ENCODE data around the gene PKP3. TPM values are rescaled to one million over a fixed set of nuclear protein-coding genes. Genes with fewer than 3 reads are reported as not detected.

The PKP3 gene
- total and polyA plus RNA-seq, 12 donors, result 0.13 to 3.0 (median 0.72) TPM

- TF ChIP-seq CTCF (IDR thresholded peaks at IDR 0.05), result no peak
- peak in 1 of 2 donors; percentile 5 for DNase-seq
- Histone ChIP-seq H3K36me3 (no peaks in the 10 kb centered on the region), H3K4me3 (peak overlapping the region in 3 of 10 donors; percentile 2 to 24 (median 8)), H3K9me3 (no peaks in the 10 kb centered on the region), H3K27ac (peak overlapping the region in 1 of 10 donors; percentile 20), H3K27me3 (peaks cover 9 to 37% (median 32%) of the 10 kb centered on the region in 7 donors), H3K4me1 (peaks cover 0 to 35% (median 12%) of the 10 kb centered on the region in 9 donors)
- 48 to 59% methylated on average over 13 of the region's 14 CpGs for WGBS, 2 donors
- ATAC-seq, result no peak
- intact Hi-C loops (cut with DNase I), result no loop called here
Observed at GRCh38 chr11:413120-414081, 19.4 kb downstream of the PKP3 start.

- Histone ChIP-seq H3K27me3 (peaks cover 9 to 47% (median 37%) of the 10 kb centered on the region in 7 donors), H3K27ac (peak overlapping the region in 9 of 10 donors; percentile 43 to 87 (median 79)), H3K9me3 (no peaks in the 10 kb centered on the region), H3K4me1 (peaks cover 0 to 35% (median 12%) of the 10 kb centered on the region in 9 donors), H3K4me3 (peak overlapping the region; percentile 37 to 69 (median 54)), H3K36me3 (no peaks in the 10 kb centered on the region)
- ATAC-seq (peak in 4 of 8 donors; percentile 1 to 27 (median 8)), DNase-seq (no peak)
- 53 to 59% methylated on average over 9 of the region's 9 CpGs for WGBS, 2 donors
- intact Hi-C loops (cut with DNase I), result no loop called here
- TF ChIP-seq CTCF (IDR thresholded peaks at IDR 0.05), result no peak
Observed at GRCh38 chr11:414318-414857, 20.4 kb downstream of the PKP3 start.

- Histone ChIP-seq H3K9me3 (no peaks in the 10 kb centered on the region), H3K27me3 (peaks cover 9 to 59% (median 48%) of the 10 kb centered on the region in 7 donors), H3K4me1 (peaks cover 0 to 36% (median 12%) of the 10 kb centered on the region in 9 donors), H3K4me3 (peak overlapping the region; percentile 43 to 69 (median 63)), H3K36me3 (no peaks in the 10 kb centered on the region), H3K27ac (peak overlapping the region; percentile 87 to 97 (median 93))
- WGBS, 2 donors, result 59 to 62% methylated on average over 5 of the region's 5 CpGs
- no peak for TF ChIP-seq CTCF (IDR thresholded peaks at IDR 0.05)
- ATAC-seq (peak in 4 of 8 donors; percentile 1 to 16 (median 5)), DNase-seq (no peak)
- intact Hi-C loops (cut with DNase I), result loop anchor here in 1 of 10 donors (2.0 kb wide), 1 partner anchor 33 kb away; no protein-coding TSS in a partner anchor
Observed at GRCh38 chr11:415640-416041, 21.6 kb downstream of the PKP3 start.

GRCh38 chr11:416051-416756, 22.2 kb downstream of the PKP3 start:
- peaks cover 9 to 65% (median 48%) of the 10 kb centered on the region in 7 donors for H3K27me3 ChIP-seq

More at GRCh38 chr11:416051-416756, 22.2 kb downstream of the PKP3 start:
- 12 to 14% methylated on average over 45 of the region's 45 CpGs for WGBS, 2 donors
- Histone ChIP-seq H3K9me3 (no peaks in the 10 kb centered on the region), H3K4me3 (peak overlapping the region; percentile 43 to 69 (median 63)), H3K36me3 (no peaks in the 10 kb centered on the region), H3K4me1 (peaks cover 0 to 36% (median 12%) of the 10 kb centered on the region in 9 donors), H3K27ac (peak overlapping the region; percentile 87 to 97 (median 93))
- DNase-seq, result no peak
- TF ChIP-seq CTCF (IDR thresholded peaks at IDR 0.05), result no peak
- intact Hi-C loops (cut with DNase I), result loop anchor here in 1 of 10 donors (2.0 kb wide), 1 partner anchor 33 kb away; no protein-coding TSS in a partner anchor
- ATAC-seq, result peak in 4 of 8 donors; percentile 1 to 19 (median 5)

All from heart right ventricle (tissue), 16 donors.